ENCODE results near the gene TECR.

- TF ChIP-seq CTCF (IDR thresholded peaks at IDR 0.05) (no peak), POLR2A (IDR thresholded peaks at IDR 0.05) (no peak)
Observed at GRCh38 chr19:14526423-14526822, 3.0 kb upstream of the TECR start.

Measured in uterus (tissue), 2 donors.